ENCODE results near the gene NDUFA13.

DNA sequence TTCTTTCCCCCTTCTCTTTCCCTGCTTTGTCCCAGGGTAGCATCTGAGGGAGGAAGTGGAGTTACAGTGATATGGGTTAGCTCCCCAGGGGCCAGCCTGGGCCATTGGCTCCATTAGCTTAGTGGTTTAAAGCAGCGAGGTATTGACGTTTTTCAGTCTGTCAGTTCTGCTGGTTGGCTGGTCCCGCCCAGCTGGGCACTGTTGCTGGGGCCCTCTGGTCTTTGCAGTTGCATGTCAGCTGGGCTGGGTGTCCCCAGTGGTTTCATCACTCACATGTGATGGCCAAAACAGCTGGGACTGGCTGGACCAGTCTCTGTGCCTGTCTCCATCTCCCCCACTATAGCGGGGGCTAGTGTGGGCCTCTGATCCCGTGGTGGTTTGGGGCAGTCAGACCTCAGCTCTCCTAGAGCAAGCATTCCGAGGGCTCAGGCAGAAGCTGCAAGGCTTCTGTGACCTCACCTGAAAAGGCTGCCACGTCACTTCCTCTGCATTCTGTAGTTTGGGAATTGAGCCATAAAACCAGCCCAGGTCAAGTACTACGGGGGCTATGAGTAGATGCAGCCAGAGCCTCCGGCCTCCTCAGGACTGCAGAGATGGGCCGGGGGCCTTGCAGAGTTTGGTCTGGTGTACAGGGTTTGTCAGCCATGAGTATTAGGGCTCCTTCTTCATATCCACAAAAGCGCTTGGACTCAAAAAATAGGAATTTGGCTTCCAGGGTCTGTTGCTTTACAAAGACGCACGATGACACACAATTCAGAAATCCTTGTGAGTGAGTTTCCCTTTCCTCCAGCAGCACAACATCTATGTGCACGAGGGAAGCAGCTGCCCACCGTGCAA, 30.6 kb upstream of the NDUFA13 start:
- TF ChIP-seq, protein P1, sequence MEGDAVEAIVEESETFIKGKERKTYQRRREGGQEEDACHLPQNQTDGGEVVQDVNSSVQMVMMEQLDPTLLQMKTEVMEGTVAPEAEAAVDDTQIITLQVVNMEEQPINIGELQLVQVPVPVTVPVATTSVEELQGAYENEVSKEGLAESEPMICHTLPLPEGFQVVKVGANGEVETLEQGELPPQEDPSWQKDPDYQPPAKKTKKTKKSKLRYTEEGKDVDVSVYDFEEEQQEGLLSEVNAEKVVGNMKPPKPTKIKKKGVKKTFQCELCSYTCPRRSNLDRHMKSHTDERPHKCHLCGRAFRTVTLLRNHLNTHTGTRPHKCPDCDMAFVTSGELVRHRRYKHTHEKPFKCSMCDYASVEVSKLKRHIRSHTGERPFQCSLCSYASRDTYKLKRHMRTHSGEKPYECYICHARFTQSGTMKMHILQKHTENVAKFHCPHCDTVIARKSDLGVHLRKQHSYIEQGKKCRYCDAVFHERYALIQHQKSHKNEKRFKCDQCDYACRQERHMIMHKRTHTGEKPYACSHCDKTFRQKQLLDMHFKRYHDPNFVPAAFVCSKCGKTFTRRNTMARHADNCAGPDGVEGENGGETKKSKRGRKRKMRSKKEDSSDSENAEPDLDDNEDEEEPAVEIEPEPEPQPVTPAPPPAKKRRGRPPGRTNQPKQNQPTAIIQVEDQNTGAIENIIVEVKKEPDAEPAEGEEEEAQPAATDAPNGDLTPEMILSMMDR (IDR thresholded peaks at IDR 0.05): no peak
- TF ChIP-seq POLR2A (IDR thresholded peaks at IDR 0.05) (no peak), POLR2AphosphoS5 (IDR thresholded peaks at IDR 0.05; ENCODE audit: insufficient read depth in 1 of 2, low read depth in 1 of 2) (no peak)
